H9 (cell line): ENCODE measurements around the gene TACO1. TPM values are rescaled to one million over a fixed set of nuclear protein-coding genes. Genes with fewer than 3 reads are reported as not detected.

ENCODE experiments used
- DNase-seq: peaks from one replicate; pipeline ENCODE4 v3.0.0-alpha.2; 2017
- H2AFZ ChIP-seq: one replicate; pipeline ENCODE4 v1.6.1; 2013; ENCODE audit warnings: mild to moderate bottlenecking, low read length, control low read depth, moderate library complexity
- H2AK5ac ChIP-seq: 2 replicates; pipeline ENCODE4 v1.6.1; 2013; ENCODE audit warnings: low read length, control low read depth, mixed read lengths; ENCODE audit not compliant: insufficient read length
- H2BK120ac ChIP-seq: one replicate; pipeline ENCODE4 v1.6.1; 2013; ENCODE audit warnings: low read depth, mild to moderate bottlenecking, low read length, control low read depth, inconsistent platforms; ENCODE audit not compliant: poor library complexity, severe bottlenecking
- H2BK12ac ChIP-seq: 2 replicates; pipeline ENCODE4 v1.6.1; 2013; ENCODE audit warnings: low read length, control low read depth, mixed read lengths, low read depth; ENCODE audit not compliant: insufficient read length
- H2BK15ac ChIP-seq: 2 replicates; pipeline ENCODE4 v1.6.1; 2013; ENCODE audit warnings: low read depth, low read length, control low read depth
- H2BK20ac ChIP-seq: one replicate; pipeline ENCODE4 v1.6.1; 2013; ENCODE audit warnings: low read depth, mild to moderate bottlenecking, low read length, control low read depth, inconsistent platforms; ENCODE audit not compliant: poor library complexity, severe bottlenecking
- H2BK5ac ChIP-seq: 2 replicates; pipeline ENCODE4 v1.6.1; 2013; ENCODE audit warnings: low read length, control low read depth, mixed read lengths; ENCODE audit not compliant: insufficient read length
- H3K14ac ChIP-seq: 2 replicates; pipeline ENCODE4 v1.6.1; 2013; ENCODE audit warnings: low read length, control low read depth; ENCODE audit not compliant: insufficient read depth
- H3K18ac ChIP-seq: 2 replicates; pipeline ENCODE4 v1.6.1; 2013; ENCODE audit warnings: low read depth, mild to moderate bottlenecking, mixed read lengths, low read length, control low read depth; ENCODE audit not compliant: insufficient read length
- H3K23ac ChIP-seq: 2 replicates; pipeline ENCODE4 v1.6.1; 2013; ENCODE audit warnings: low read length, control low read depth, mixed read lengths, low read depth; ENCODE audit not compliant: insufficient read length
- H3K23me2 ChIP-seq: 2 replicates; pipeline ENCODE4 v1.6.1; 2013; ENCODE audit warnings: low read depth, mild to moderate bottlenecking, mixed read lengths, low read length, control low read depth; ENCODE audit not compliant: insufficient read length, poor library complexity, severe bottlenecking
- H3K27ac ChIP-seq: 2 replicates; pipeline ENCODE4 v1.5.1; 2013; ENCODE audit warnings: low read length, control low read depth, mixed read lengths, low read depth; ENCODE audit not compliant: insufficient read length
- H3K27me3 ChIP-seq: 2 replicates; pipeline ENCODE4 v1.6.1; 2013; ENCODE audit warnings: low read length, control low read depth, inconsistent platforms; ENCODE audit not compliant: insufficient read depth
- H3K4ac ChIP-seq: 2 replicates; pipeline ENCODE4 v1.6.1; 2013; ENCODE audit warnings: low read depth, mild to moderate bottlenecking, control low read depth, inconsistent platforms, low read length, moderate library complexity
- H3K4me1 ChIP-seq: 2 replicates; pipeline ENCODE4 v1.6.1; 2013; ENCODE audit warnings: low read length, control low read depth, inconsistent platforms; ENCODE audit not compliant: insufficient read depth
- H3K4me2 ChIP-seq: 2 replicates; pipeline ENCODE4 v1.6.1; 2013; ENCODE audit warnings: low read length, control low read depth, mixed read lengths; ENCODE audit not compliant: insufficient read length, insufficient read depth
- H3K56ac ChIP-seq: 2 replicates; pipeline ENCODE4 v1.6.1; 2013; ENCODE audit warnings: low read depth, mild to moderate bottlenecking, mixed read lengths, low read length, control low read depth; ENCODE audit not compliant: insufficient read length
- H3K79me1 ChIP-seq: 2 replicates; pipeline ENCODE4 v1.6.1; 2013; ENCODE audit warnings: low read depth, mild to moderate bottlenecking, moderate library complexity, low read length, control low read depth, inconsistent platforms; ENCODE audit not compliant: insufficient read depth, poor library complexity, severe bottlenecking
- H3K79me2 ChIP-seq: 2 replicates; pipeline ENCODE4 v1.6.1; 2013; ENCODE audit warnings: low read length, control low read depth, inconsistent platforms; ENCODE audit not compliant: insufficient read depth
- H3K9ac ChIP-seq: 2 replicates; pipeline ENCODE4 v1.6.1; 2013; ENCODE audit warnings: low read length, control low read depth, mixed read lengths; ENCODE audit not compliant: insufficient read length; ENCODE audit errors: extremely low read depth
- H3K9me3 ChIP-seq: one replicate; pipeline ENCODE4 v1.6.1; 2013; ENCODE audit warnings: low read depth, low read length, inconsistent platforms; ENCODE audit not compliant: control insufficient read depth
- H3T11ph ChIP-seq: one replicate; pipeline ENCODE4 v1.6.1; 2013; ENCODE audit warnings: mild to moderate bottlenecking, low read length, control low read depth, inconsistent platforms
- H4K20me1 ChIP-seq: one replicate; pipeline ENCODE4 v1.6.1; 2013; ENCODE audit not compliant: control insufficient read depth, insufficient read length, insufficient read depth
- H4K5ac ChIP-seq: 2 replicates; pipeline ENCODE4 v1.6.1; 2013; ENCODE audit warnings: low read depth, mild to moderate bottlenecking, mixed read lengths, low read length, control low read depth; ENCODE audit not compliant: insufficient read length
- H4K8ac ChIP-seq: replicated peaks from 2 replicates; pipeline ENCODE4 v1.6.1; 2013; ENCODE audit warnings: low read length, control low read depth, mixed read lengths, low read depth; ENCODE audit not compliant: insufficient read length
- H4K91ac ChIP-seq: 2 replicates; pipeline ENCODE4 v1.6.1; 2013; ENCODE audit warnings: low read depth, mild to moderate bottlenecking, moderate library complexity, mixed read lengths, low read length, control low read depth; ENCODE audit not compliant: insufficient read length
- H3K27ac Mint-ChIP-seq, 3 experiments: 2 replicates in 2 of 3; 3 replicates in 1 of 3; pipeline ENCODE4 v1.8.0; 2020 to 2021; ENCODE audit warnings: mixed read lengths in 3 of 3, mild to moderate bottlenecking in 1 of 3, moderate library complexity in 1 of 3
- H3K27me3 Mint-ChIP-seq: 2 replicates; pipeline ENCODE4 v1.8.0; 2021; ENCODE audit warnings: low read depth, mild to moderate bottlenecking, moderate library complexity, mixed read lengths
- H3K36me3 Mint-ChIP-seq, 3 experiments: 2 replicates in 2 of 3; 3 replicates in 1 of 3; pipeline ENCODE4 v1.8.0; 2020 to 2021; ENCODE audit warnings: low read depth in 3 of 3, mixed read lengths in 3 of 3; ENCODE audit not compliant: insufficient read depth in 1 of 3
- H3K4me1 Mint-ChIP-seq, 2 experiments: 2 replicates each; pipeline ENCODE4 v1.8.0; 2020; ENCODE audit warnings: mixed read lengths in 2 of 2
- H3K4me3 Mint-ChIP-seq, 2 experiments: 2 replicates in 1 of 2; 3 replicates in 1 of 2; pipeline ENCODE4 v1.8.0; 2020 to 2021; ENCODE audit warnings: mild to moderate bottlenecking in 2 of 2, mixed read lengths in 2 of 2, moderate library complexity in 1 of 2
- H3K9me3 Mint-ChIP-seq, 2 experiments: 2 replicates in 1 of 2; 3 replicates in 1 of 2; pipeline ENCODE4 v1.8.0; 2020; ENCODE audit warnings: mild to moderate bottlenecking in 2 of 2, mixed read lengths in 2 of 2, moderate library complexity in 1 of 2
- WGBS: extraction: QIAGEN DNeasy Blood & Tissue Kit; methylation state at CpG from one replicate; pipeline ENCODE4 v1.1.7; 2013; ENCODE audit warnings: missing lambda C conversion rate, low lambda C conversion rate, mixed read lengths; ENCODE audit not compliant: insufficient read length; ENCODE audit errors: extremely low coverage; 5-methylcytosine and 5-hydroxymethylcytosine counted together
- total RNA-seq: library from RNA; stranded (reverse); gene quantifications from 2 replicates; pipeline ENCODE4 v1.2.1, GENCODE V29; 2021
- TF ChIP-seq, protein P1 (sequence below): fragments of 200-600 bp; sonication (generic); conservative IDR thresholded peaks from 3 replicates; pipeline ENCODE4 v1.8.0; 2021; ENCODE audit warnings: antibody characterized with exemption, mild to moderate bottlenecking

TACO1 gene
- total RNA-seq, 1 experiment from 2014 or later, result 30.2 TPM

DNA sequence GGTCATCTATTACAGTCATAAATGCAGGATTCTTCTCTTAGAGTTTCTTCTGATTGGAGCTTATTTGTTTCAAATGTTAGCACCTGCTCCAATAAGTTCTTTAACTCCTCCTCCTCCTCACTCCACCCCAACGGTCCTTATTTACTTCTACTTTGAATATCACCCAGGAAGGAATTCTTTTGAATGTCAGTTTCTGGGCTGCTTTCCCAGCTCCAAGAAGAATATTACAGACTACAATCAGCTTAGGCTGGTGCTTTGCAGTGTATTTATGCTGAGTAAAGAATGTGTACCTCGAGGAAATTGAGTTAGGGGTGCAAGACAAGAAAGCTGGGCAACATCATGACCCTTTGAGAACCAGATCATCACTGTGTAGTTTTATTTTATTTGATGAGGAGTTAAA lies 52.4 kb downstream of the TACO1 start:
- Histone ChIP-seq H2BK12ac (no peak overlapping the region), H2BK5ac (no peak overlapping the region), H3K23ac (no peak overlapping the region), H3K56ac (no peak overlapping the region), H3K18ac (no peak overlapping the region), H2AFZ (no peak overlapping the region), H4K8ac (no peak overlapping the region), H3K79me2 (no peaks in the 10 kb centered on the region), H3K4me1 (peaks cover under 1% of the 10 kb centered on the region; the same call in 1 of the 2 replicates), H3T11ph (no peak overlapping the region), H3K23me2 (no peaks in the 10 kb centered on the region), H3K14ac (no peak overlapping the region), H3K4me2 (no peak overlapping the region), H2BK20ac (no peak overlapping the region), H3K4ac (no peak overlapping the region), H2BK15ac (no peak overlapping the region), H2BK120ac (no peak overlapping the region), H3K9ac (no peak overlapping the region), H3K27ac (no peak overlapping the region), H4K5ac (no peak overlapping the region), H3K79me1 (peaks cover 3% of the 10 kb centered on the region), H3K9me3 (no peaks in the 10 kb centered on the region), H3K27me3 (no peaks in the 10 kb centered on the region), H4K91ac (no peak overlapping the region), H2AK5ac (no peak overlapping the region), H4K20me1 (no peaks in the 10 kb centered on the region)
- TF ChIP-seq, protein P1, sequence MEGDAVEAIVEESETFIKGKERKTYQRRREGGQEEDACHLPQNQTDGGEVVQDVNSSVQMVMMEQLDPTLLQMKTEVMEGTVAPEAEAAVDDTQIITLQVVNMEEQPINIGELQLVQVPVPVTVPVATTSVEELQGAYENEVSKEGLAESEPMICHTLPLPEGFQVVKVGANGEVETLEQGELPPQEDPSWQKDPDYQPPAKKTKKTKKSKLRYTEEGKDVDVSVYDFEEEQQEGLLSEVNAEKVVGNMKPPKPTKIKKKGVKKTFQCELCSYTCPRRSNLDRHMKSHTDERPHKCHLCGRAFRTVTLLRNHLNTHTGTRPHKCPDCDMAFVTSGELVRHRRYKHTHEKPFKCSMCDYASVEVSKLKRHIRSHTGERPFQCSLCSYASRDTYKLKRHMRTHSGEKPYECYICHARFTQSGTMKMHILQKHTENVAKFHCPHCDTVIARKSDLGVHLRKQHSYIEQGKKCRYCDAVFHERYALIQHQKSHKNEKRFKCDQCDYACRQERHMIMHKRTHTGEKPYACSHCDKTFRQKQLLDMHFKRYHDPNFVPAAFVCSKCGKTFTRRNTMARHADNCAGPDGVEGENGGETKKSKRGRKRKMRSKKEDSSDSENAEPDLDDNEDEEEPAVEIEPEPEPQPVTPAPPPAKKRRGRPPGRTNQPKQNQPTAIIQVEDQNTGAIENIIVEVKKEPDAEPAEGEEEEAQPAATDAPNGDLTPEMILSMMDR, result no peak
- Mint-ChIP-seq H3K4me3 (no peak overlapping the region), H3K27ac (no peak overlapping the region), H3K36me3 (peaks cover 6 to 30% (median 20%) of the 10 kb centered on the region in 3 experiments; a peak in 6 of 7 replicates), H3K27me3 (no peaks in the 10 kb centered on the region), H3K4me1 (peaks cover 3 to 5% of the 10 kb centered on the region in 2 experiments), H3K9me3 (no peaks in the 10 kb centered on the region)
- no peak for DNase-seq
- WGBS, result no CpG with 5 or more reads among the region's 2 CpGs
